ENCODE measurements around the gene AKT1. TPM values are rescaled to one million over a fixed set of nuclear protein-coding genes. Genes with fewer than 3 reads are reported as not detected.

Gene AKT1
- total RNA-seq, 1 donor from 2014 or later, result 57.3 TPM

- no peak for ATAC-seq
Observed at GRCh38 chr14:104771374-104771773, 24.2 kb downstream of the AKT1 start.

DNA sequence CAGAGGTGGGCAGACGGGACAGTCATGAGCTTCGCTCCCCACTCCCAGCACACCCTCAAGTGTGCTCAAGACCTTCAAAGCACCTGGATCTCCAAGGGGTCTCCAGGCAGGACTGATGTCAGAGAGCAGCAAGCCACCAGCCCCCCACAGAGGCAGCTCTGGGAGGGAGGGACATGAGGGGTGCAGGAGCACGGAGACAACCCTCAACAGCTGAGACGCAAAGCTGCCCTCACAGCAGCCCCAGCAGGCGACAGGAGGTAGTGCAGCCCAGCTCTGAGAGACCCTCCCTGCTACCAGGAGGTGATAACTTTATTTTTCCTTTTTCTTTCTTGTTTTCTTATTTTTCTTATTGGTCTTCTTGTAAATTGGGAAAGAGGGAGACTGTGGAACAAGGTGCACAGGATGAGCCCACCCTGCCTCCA, 24.7 kb downstream of the AKT1 start:
- no peak for ATAC-seq

GRCh38 chr14:104770072-104770579, 25.4 kb downstream of the AKT1 start:
- no peak for ATAC-seq

GRCh38 chr14:104769324-104770071, 26.1 kb downstream of the AKT1 start:
- no peak for ATAC-seq

DNA sequence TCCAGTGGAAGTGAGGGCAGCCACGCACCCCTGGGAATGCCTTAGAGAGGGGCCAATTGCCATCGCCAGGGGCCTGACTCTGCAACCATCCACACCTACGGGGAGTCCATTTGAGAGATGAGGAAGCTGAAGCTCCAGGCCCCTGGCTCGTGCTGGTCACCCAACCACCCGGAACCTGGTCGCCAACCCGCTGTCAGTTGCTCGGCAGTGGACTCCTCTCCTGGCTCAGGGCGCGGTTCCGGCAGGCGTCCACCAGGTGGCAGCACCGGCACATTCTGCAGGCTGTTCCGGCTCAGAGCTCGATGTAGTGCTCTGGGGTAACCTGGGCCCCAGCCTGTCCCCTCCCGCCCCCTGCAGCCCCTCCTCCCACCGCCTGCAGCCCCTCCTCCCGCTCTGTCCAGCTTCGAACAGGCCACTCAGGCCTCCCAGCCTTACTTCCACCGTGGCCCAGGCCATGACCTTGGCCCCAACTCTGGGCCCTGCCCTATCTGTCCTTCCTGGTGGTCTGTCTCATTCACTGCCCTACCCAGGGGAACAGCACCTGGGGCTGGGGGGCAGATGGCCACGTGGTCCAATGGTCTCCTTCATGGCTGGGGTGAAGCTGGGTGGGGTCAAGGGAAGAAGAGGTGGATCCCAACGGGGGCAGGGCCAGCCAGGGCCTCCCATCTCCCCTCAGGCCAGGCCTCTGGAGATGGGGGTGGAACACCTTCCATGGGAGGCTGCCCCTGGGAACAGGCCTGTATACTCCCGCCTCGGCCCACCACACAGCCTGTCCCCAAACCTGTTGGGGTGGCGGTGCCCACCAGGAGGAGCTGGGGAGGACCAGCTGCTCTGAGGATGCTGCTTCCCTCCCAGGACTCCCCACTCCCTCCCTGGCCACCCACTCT, 26.9 kb downstream of the AKT1 start:
- peak; percentile 81 for ATAC-seq

GRCh38 chr14:104767634-104767918, 28.0 kb downstream of the AKT1 start:
- ATAC-seq, result no peak

GRCh38 chr14:104766863-104767633, 28.5 kb downstream of the AKT1 start:
- no peak for ATAC-seq

DNA sequence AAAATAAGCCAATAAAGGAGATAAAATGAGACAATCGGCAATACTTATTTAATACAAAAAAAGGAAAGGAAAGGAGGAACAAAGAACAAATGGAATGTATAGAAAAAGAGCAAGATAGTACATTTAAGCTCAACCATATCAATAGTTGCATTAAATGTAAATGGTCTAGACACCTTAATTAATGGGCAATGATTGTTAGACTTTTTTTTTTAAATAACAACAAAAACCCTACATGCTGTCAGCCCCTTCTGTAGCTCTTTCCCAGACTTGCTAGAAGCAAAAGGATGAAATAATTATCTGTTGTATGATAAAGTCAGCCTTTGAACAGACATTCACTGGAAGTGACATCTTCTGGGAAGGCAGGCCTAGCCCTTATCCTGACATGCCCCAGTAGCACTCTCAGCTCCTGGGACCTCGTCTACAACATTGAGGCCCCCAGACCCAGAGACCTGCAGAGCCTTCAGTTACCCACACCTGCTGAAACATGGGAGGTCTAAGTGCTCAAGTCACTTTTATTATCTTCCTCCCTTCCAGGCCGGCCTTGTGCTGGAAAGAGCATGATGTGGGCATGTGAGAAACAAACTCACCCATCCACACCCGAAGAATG, 29.2 kb downstream of the AKT1 start:
- no peak for ATAC-seq

DNA sequence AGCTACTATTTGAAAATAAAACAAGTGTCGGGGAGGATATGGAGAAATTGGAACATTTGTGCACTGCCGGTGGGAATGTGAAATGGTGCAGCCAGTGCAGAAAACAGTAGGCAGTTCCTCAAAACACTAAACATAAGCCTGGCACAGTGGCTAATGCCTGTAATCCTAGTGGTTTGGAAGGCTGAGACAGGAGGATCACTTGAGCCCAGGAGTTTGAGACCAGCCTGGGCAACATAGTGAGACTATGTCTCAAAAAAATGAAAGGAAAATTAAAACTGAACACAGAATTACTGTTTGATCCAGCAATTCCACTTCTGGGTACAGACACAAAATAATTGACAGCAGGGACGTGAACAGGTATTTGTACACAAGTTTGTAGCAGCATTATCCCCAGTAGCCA, 30.0 kb downstream of the AKT1 start:
- no peak for ATAC-seq

DNA sequence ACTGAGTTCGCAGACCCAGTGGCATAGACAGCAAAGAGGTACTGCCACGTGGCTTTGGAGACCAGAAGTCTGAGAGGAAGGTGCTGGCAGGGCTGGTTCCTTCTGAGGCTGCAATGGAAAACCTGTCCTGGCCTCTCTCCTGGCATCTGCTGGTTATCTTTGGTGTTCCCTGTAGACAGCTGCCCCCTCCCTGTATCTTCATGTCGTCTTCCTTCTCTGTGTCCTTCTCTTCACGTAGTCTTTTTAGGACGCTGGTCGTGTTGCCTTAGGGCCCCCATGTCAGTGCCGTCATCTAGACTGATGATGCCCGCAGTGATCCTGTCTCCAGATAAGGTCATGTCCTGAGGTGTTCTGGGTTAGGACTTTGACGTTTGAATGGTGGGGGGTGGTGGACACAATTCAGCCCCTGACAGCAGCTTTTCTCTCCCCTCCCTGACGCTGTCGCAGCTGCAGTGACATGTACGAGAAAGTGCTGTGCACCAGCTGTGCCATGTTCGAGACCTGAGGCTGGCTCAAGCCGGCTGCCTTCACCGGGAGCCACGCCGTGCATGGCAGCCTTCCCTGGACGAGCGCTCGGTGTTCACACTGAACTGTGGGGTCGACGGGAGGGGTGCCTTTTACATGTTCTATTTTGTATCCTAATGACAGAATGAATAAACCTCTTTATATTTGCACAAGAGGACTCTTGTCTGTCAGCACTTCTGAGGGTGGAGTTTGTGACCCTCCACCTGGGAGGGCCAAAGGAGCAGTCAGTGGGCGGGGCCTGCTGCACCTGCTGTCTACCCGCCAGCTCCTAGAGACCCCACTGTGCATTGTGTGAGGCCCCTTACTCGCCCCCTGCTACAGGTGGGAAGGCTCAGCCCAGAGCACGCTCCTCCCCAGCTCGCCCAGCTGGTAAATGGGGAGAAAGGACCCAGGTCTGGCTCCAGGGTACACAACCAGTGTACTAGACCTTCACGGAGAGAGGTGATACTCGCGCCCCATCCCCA, 36.3 kb downstream of the AKT1 start:
- ATAC-seq, result no peak

GRCh38 chr14:104757681-104758392, 37.7 kb downstream of the AKT1 start:
- ATAC-seq, result no peak

- ATAC-seq, result no peak
Observed at GRCh38 chr14:104757238-104757585, 38.3 kb downstream of the AKT1 start.

GRCh38 chr14:104756477-104757237, 38.9 kb downstream of the AKT1 start:
- ATAC-seq, result no peak

GRCh38 chr14:104755621-104756020, 39.9 kb downstream of the AKT1 start:
- ATAC-seq, result no peak

- ATAC-seq, result no peak
Observed at GRCh38 chr14:104754213-104754851, 41.2 kb downstream of the AKT1 start.

- ATAC-seq, result peak; percentile 9
Observed at GRCh38 chr14:104753528-104754212, 41.9 kb downstream of the AKT1 start.

- peak; percentile 95 for ATAC-seq
Observed at GRCh38 chr14:104752735-104753527, 42.6 kb downstream of the AKT1 start, which contains the start of gene SIVA1. TSS of gene SIVA1 (plus strand) at chr14:104753147. CDS start at chr14:104753202, 55 bp downstream.

GRCh38 chr14:104752423-104752734, 43.2 kb downstream of the AKT1 start:
- no peak for ATAC-seq

Data from esophagus mucosa (tissue), 1 donor.